AG09319 (cell line): ENCODE data around the gene SLC17A7.

Experiments used
- DNase-seq: peaks from one replicate; pipeline ENCODE4 v3.0.0-alpha.2; 2010; ENCODE audit warnings: low read depth; ENCODE audit errors: extremely low read depth
- CTCF ChIP-seq: IDR thresholded peaks from 2 replicates; pipeline ENCODE4 v1.5.1; 2011; ENCODE audit warnings: low read depth, mild to moderate bottlenecking, inconsistent platforms, low read length, moderate library complexity

The SLC17A7 gene

GRCh38 chr19:49440439-49441209 is 703 bp downstream of the SLC17A7 start:
- no peak for TF ChIP-seq CTCF
- no peak for DNase-seq

GRCh38 chr19:49439836-49440235 is 1.5 kb downstream of the SLC17A7 start:
- no peak for TF ChIP-seq CTCF
- DNase-seq = no peak

- TF ChIP-seq CTCF = no peak
- no peak for DNase-seq
Measured at GRCh38 chr19:49438261-49438660, 3.1 kb downstream of the SLC17A7 start.

- DNase-seq = no peak
- TF ChIP-seq CTCF = no peak
Measured at GRCh38 chr19:49437231-49437630, 4.1 kb downstream of the SLC17A7 start.

GRCh38 chr19:49436381-49437017 is 4.8 kb downstream of the SLC17A7 start:
- no peak for DNase-seq
- TF ChIP-seq CTCF = no peak

GRCh38 chr19:49435670-49436069 is 5.7 kb downstream of the SLC17A7 start:
- no peak for TF ChIP-seq CTCF
- no peak for DNase-seq

- TF ChIP-seq CTCF = no peak
- DNase-seq = no peak
Measured at GRCh38 chr19:49434907-49435583, 6.3 kb downstream of the SLC17A7 start.
